Kidney capillary endothelial cell (primary cell): Measurements from ENCODE around the gene RPTOR.

Experiments used
- DNase-seq: peaks from one replicate; pipeline ENCODE4 v3.0.0-alpha.2; 2018; ENCODE audit warnings: low spot score

Gene RPTOR

GRCh38 chr17:80892900-80893603 lies 348.4 kb downstream of the RPTOR start:
- no peak for DNase-seq

DNA sequence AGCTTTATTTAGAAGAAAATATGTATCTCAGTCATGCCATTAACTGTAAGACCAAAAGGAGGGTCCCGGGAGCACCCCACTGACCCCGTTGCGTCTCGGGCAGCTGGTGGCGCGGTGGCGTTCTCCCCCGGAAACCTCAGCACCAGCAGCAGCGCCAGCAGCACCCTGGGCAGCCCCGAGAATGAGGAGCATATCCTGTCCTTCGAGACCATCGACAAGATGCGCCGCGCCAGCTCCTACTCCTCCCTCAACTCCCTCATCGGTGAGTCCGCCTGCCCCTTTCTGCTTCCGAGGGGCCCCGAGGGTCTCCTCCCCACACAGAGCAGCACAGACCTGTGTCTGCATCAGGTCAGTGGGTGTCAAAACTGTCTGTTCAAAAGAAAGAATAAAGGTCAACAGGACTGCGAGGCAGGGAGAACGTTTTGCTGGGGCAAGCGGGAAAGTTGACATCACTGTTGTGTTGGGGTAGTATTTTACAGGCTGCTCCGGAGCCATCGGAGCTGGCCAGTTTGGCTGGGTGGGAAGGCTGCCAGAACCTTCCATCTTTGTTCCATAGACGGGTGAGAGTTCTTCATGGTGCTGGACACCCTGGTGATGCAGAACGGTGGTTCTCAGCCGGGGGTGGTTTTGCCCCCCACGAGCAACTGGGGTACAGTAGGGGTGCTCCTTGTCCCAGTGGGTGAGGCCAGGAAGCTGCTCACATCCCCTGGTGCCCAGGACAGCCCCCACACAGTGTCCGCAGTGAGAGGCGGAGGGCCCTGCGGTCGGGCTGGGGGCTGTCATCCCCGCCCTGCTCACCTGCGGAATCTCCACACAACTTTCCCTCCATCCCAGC lies 349.2 kb downstream of the RPTOR start:
- no peak for DNase-seq

- DNase-seq = no peak
Observed at GRCh38 chr17:80894439-80894721, 349.7 kb downstream of the RPTOR start.

DNA sequence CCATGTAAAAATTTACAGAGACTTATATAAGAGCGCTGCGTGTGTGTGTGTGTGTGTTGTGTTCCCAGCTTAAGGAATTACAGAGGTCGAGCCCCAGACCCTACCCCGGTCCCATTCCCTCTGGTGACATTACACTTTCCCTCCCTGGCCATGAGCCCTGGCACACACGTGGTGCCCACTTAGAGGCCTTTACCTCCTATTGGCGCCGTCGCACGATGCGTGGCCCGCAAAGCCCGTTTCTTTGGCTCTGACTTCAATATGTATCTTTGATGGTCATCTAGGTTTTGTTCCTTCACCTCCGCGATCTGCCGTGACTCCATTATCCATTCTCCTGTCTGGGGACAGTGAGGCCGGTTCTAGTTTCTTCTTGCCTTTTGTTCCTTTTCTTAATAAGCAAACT lies 350.1 kb downstream of the RPTOR start:
- no peak for DNase-seq

DNA sequence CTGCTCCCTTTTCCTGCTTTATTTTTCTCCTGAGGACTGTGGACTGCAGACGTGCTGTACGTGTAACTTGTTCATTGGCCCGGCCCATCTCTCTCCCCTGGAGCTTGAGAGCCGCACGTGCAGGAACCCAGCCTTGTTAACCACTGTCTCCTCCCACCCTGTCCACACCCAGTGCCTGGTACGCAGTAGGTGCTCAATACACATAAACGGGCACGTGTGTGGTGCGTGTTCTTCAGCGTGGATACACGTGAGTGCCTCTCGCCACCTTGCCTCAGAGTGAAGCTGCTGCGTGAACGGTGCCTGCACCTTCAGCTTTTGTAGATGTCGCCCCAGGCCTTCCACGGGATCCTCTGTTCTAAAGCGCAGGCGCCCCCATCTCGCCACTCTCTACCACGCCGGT lies 350.7 kb downstream of the RPTOR start:
- no peak for DNase-seq

GRCh38 chr17:80898716-80899115 lies 354.1 kb downstream of the RPTOR start:
- DNase-seq = no peak

DNA sequence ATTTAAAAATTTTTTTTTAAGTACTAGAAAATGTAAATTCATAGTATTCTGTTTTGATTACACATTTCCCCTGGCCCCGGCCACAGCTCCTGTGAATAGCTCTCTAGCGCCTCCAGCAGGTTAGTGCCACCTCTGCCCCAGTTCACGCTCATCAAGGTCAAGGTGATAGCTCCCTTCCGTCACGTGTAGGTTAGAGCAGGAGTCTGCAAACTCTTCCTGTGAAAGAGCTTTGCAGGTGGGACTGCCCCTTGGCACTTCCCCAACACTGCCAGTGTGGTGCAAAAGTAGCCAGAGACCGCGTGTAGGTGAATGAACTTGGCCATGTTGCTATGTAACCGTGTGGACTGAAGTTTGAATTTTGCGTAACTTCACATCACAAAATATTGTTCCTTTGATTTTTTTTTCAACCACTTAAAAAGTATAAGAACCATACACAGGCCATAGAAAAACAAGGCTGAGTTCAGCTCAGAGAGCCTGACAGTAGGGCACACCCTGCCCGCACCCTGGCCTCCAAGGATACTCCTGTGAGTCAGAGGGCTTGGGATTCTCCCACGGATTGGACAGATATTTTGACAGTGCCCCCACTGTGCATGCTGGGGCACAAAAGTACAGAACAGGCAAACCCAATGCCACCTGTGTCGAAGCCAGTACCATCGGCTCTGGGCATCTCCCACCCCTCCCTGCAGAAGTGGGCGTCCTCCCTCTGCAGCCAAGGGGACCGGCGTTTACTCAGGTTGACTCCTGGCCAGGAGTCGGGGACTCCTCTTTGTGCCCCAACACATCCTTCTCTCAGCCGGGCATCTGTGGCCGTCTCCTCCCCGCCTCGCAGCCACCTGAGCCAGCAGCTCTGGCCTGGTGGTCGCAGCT lies 355.0 kb downstream of the RPTOR start:
- peak; percentile 47 for DNase-seq

- DNase-seq = no peak
Observed at GRCh38 chr17:80901319-80901718, 356.7 kb downstream of the RPTOR start.

DNA sequence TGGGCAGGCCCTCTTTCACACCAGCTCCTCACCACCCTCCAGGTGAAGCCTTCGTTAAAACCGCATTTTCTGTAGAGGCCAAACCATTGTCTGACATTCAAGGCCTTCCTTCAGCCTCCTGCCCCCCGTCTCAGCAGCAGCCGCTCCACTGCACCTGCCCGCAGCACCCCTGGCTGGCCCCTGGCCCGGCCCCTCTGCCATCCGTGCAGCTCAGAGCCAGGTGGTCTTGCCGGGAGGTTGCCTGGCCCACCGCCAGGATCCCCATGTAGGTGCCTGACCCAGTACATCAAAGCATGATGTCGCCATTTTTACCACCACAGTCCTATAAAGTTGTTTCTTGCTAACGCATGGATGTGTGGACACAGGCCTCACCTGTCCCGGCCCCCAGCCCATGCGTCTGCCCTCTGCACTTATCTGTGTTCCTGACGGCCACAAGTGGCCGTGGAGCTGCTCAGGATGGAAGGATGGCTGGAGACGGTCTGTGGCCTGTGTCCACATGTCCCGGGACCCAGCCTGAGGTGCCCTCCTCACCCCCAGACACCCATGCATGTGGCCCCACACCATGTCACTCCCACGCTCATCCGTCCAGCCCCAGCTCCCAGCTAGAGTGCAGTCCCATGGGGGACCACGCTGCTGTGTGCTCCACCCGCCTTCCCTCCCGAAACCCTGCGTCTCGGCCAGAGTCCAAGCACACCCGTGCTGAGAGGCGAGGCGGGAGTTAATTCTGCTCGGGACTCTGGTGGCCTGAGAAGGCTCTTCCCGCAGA lies 357.7 kb downstream of the RPTOR start:
- DNase-seq = no peak

GRCh38 chr17:80902963-80903611 lies 358.4 kb downstream of the RPTOR start:
- DNase-seq = no peak

- no peak for DNase-seq
Observed at GRCh38 chr17:80904036-80904753, 359.6 kb downstream of the RPTOR start.

- DNase-seq = no peak
Observed at GRCh38 chr17:80905586-80906230, 361.1 kb downstream of the RPTOR start.

GRCh38 chr17:80906364-80907259 lies 362.0 kb downstream of the RPTOR start:
- no peak for DNase-seq

DNA sequence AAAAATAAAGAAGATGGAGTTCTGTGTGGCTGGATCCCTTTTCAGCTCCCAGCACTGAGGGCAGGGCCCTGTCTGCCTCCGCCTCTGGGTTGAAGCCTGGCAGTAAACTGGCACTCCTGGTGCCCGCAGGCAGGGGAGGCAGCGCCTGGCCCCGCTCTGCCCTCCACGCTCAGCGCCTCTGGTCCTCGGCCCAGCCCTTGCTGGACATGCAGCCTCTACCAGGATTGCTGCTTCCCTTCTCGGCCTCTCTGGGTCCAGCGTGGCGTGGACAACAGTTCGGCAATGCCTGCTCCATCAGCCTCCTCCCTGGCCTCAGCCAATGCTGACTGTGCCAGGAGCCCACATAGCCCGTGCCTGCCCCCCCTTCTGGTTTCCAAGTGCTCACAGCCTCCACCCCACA lies 362.6 kb downstream of the RPTOR start:
- DNase-seq = no peak

- DNase-seq = no peak
Observed at GRCh38 chr17:80908211-80908610, 363.6 kb downstream of the RPTOR start.

DNA sequence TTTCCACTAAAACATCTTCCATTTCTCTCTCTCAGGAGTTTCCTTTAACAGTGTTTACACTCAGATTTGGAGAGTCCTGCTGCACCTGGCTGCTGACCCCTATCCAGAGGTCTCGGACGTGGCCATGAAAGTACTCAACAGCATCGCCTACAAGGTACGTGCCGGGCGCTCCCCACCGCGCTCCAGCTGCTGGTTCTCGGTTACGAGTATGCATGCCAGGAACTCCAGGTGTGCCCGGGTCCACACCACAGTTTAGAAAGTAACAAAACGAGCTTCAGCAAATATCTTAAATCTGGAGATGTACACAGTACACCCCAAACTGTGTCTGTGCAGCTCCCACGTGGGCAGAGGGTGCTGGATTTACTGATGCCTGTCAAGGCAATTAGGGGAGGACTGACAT lies 364.1 kb downstream of the RPTOR start:
- no peak for DNase-seq

- no peak for DNase-seq
Observed at GRCh38 chr17:80909635-80910034, 365.0 kb downstream of the RPTOR start.

- no peak for DNase-seq
Observed at GRCh38 chr17:80910043-80910442, 365.4 kb downstream of the RPTOR start.

GRCh38 chr17:80912476-80912875 lies 367.8 kb downstream of the RPTOR start:
- DNase-seq = no peak
